NCI-H2029 treated with DMSO at 0.1 percent for 48 hours (cell line): ENCODE results near the gene SNED1.
A peak's percentile ranks its signal among the peaks of the same experiment; 100 is the strongest.
"Not testable (repeated sequence)": the region's sequence is repeated elsewhere in the genome, so short reads cannot be mapped to it uniquely, and the experiment has no call there.

Source experiments
- DNase-seq: peaks from one replicate; lab custom pipeline; 2025; lab: John Stamatoyannopoulos, UW

The SNED1 gene

DNA sequence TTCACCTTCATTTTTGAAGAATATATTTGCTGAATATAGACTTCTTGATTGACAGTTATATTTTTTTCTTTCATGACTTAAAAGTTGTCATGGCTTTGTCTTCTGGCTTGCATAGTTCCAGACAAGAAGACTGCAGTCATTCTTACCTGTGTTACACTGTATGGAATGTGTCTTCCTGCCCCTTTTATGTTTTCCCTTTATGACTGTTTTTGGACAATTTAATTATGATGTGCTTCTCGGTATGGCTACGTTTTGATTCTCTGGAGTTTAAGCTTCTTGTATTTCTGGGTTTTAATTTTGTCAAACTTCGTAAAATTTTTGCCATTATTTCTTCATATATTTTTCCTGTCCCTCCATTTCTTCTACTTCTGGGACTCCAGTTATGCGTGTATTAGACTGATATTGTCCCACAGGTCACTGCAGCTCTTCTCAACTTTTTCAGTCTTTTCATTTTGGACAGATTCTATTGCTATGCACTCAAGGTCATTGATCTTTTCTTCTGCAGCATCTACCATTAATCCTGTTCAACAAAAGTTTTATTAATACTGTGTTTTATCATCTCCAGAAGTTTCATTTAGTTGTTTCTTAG is 86.5 kb downstream of the SNED1 start:
- no peak for DNase-seq

DNA sequence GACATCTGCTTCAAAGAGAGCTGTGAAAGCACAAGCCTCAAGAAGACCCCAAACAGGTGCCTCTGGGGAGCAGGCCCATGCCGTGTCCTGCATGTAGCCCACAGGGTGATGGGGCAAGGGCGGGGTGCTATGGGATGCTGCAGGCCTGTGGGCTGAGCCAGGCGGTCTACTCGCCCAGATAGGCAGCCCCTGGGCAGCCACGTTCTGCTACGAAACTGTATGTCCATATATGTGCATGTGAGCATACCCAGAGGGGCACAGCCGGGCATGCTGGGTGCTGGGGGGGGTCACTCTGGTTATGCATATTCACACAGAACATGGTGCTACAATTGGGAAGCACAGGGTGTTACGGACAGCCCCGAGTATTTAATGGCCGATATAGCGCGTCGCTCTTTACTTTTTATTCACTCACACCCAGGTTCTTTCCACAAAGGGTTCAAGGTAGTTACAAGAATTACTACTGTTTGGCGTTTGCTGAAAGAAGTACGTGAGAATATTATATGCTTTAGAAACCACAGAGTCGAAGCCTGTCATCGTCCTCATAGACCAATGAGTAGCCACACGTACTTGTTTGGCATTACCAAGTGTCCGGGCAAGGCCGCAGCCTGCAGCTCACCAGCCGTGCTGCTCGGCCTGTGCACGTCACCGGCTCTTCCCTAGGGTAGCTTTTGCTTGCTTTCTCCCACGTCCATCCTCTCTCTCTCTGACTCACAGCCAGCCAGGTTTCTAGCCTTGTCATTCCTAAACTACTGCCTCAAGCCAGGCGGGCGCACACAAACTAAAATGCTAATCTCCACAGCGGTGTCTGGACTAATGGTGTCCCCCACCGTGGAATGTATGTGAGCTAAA is 89.2 kb downstream of the SNED1 start:
- no peak for DNase-seq

DNA sequence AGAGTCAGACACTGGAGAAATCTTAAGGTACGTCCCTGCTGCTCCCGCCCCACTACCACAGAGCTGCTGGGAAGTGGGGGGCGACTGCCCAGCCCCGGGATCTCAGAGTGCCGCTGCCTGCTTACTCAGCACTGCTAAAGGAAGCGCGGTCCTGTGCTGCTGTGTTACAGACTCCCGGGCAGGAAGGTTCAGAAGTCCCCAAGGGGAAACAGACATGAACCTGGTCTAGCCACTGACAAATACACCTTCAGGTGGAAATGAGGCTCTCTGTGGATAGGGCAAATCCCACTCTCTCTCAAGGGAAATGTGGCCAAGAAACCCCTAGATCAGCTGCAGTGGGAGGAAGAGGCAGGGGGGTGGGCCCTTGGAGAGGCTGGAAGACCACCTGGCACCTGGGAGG is 90.0 kb downstream of the SNED1 start:
- DNase-seq: no peak

DNA sequence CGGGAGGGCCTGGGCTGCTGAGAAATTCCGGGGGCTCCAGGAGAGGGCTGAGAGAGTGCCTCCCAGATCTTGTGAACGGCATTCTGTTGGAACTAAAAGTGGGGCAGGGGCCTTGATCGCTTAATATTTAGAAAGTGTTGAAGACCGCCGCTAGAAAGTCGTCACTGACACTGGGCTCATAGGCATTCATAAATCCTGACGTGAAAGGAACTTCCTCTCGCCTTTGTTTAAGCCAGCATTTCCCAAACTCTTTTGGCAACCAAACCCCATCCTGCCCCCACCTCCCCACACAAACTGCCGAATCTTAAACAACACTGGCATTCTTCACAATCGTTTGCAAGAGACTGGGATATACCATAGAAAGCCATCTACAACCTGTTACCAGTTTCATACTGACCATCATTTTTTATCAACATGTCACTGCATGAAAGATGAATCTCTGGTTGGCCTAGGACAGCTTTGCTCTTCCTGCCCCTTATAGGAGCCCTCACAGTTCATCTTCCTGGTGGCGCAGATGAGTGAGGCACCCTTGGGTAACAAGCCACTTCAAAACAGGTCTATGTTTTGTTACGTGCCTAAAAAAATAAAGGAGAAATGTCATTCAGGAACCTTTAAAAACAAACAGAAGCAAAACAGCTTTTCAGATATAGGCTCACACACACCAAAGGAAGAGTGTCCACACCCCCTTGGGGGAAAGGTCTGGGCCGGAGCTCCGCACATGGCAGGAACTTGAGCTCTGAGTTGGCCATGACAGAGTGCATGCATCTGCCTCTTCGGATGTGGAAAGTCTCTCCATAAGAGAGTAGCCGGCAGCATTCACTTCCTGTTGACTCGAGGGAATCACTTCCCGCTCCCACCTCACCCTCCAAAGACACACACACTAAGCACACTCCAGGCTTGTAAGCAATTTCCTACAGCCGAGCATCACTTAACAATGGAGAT is 90.6 kb downstream of the SNED1 start:
- no peak for DNase-seq

DNA sequence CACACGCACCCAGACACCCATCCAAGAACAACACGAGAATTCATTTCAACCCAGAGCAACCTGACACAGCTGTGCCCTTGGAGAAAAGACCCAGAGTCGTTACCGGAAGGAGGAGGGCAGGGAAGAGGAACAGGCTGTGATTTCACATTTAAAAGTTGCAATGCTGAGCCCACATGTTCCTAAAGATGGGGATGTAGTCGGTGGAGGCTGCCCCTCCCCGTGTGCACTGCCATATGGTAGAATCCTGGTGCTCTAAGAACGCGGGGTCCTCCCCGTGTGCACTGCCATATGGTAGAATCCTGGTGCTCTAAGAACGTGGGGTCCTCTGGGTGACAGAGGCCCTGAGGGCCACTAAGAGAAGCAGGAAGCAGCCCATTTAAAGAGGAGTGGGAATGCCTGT is 92.8 kb downstream of the SNED1 start:
- DNase-seq: no peak

DNA sequence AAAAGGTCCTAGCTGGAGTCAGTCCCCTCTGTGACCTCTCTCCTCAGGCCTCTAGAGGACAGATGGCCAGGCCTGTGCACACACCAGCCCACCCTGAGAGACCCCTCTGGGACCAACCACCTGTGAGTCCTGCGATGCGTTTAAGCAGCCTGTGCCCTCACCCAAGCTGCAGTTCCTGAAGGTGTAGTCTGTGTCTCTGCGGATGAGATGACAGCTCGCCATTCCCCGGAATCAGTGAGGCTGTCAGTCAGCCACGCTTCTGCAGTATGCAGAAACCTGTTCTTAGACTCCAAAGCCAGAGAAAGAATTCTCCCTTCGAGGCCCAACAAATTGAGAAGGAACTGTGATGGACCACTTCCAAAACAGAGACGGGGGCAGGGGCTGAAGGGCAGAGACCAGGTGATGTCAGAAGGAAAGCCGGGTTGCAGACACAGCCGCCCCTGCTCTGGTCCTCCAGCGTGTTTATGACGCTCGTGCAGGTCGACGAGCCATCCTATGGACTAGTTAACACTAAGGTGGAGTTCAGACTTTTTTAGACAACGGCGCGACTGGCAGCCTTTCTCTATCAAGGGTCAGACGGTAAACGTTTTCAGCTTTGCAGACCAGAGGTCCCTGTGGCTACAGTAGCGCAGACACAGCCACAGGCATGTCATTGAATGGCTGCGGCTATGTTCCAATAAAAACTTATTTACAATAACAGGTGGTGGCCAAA is 93.5 kb downstream of the SNED1 start:
- no peak for DNase-seq

DNA sequence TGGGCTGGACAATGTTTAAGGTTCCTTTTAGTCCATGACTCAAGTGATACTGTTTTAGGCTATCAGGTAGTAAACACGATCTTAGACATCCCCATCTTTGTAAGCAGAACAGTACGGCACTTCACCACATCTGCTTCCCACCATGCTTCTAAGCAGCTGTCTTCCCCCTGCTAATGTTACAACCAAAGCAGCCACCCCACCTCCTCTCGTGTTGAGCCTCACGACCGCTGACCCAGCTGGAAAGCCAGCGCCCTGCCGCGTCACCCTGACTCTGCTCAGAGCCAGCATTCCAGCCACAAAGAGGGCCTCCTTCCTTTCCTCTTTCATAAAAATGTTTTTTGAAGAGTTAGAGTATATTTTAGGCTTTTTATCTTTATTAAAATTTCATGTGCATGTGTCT is 94.3 kb downstream of the SNED1 start:
- no peak for DNase-seq

DNA sequence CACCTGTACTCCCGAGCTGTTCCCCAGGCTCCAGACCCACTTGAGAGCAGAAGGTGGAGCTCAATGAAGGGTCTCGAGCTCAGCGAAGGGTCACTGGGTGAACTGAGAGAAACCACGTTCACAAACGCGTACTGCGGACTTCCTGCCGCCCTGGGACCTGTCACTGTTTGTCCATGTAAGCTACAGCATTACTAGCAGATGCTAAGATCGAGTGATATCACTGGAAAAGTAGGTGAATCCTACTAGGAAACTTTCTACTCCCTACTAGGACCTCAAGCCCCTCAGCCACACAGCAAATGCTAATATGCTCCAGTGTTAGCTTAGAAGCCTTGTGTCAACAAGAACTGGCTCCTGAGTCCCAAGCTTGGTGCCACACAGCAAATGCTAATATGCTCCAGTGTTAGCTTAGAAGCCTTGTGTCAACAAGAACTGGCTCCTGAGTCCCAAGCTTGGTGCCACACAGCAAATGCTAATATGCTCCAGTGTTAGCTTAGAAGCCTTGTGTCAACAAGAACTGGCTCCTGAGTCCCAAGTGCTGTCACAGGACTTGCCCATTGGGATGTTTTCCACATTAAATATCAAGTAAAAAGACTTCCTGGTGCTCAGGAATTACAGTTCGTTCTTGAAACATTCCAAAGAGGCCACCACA is 94.8 kb downstream of the SNED1 start:
- peak; percentile 72 for DNase-seq

DNA sequence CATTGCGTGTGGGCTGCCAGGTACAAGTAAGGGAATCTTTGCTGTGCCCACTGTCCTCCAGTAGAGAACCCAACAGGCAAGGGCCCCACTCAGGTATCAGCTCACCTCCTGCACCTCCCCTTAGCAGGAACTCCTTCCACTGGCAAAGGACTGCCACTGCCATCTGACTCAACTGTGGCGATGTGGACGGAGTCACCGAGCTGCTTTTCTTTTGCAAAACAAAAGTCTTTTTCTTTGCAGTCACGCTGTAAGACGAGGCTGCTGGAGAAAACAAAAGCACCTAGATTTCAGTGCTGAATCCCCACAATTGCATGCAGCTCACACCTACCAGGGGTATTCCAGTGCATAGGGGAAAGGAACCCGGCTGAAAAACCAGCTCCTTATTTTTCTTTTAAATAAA is 95.8 kb downstream of the SNED1 start:
- no peak for DNase-seq

DNA sequence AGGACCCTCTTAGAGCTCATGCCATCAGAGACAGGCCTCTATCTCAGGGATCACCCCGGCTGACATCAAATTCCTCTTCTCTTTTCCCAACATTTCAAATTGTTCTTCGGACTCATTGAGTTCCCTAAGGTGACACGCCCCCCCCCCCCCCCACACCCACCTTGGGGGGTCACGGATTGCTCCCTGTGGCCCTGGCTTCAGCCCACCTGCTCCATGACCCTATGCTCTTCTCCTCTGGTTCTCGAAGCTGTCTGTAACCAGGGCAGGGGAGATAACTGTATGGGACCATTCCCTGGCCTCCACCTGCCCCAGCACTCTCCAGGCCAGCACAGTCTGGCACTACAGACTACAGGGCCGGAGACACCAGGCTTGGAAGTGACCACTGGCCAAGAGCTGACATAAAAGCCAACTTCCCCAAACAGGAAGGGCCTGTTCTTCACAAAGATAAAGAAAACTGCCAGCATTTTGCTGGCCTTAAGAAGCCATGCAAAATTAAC is 96.6 kb downstream of the SNED1 start:
- no peak for DNase-seq

DNA sequence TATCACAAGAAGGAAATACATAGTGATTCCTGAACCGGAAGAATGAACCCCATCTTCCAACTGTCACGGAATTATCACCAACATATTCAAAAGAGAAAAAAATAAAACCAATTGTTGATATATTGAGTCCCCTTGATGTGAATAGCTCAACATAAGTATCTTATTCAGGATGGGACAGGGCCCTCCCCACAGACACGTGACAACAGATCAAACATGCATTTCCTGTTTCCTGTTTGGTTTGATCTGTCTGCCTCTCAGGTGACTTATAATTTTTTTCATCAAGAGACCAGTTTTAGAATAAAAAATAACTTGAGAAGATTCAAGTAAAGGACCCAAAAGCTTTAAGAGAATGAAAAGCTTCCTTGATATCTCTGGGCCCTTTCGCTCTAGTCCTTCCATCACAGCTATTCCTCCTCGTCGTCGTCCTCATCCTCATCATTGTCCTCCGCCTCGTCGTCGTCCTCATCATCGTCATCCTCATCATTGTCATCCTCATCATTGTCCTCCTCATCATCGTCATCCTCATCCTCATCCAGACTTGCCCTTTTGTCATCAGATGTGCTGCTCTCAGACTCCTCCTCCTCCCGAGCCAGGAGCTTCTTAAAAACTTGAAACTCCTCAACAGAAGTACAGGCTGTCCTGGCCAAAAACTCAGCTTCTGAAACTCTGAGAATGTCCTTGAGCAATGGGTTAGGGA is 97.3 kb downstream of the SNED1 start:
- no peak for DNase-seq

DNA sequence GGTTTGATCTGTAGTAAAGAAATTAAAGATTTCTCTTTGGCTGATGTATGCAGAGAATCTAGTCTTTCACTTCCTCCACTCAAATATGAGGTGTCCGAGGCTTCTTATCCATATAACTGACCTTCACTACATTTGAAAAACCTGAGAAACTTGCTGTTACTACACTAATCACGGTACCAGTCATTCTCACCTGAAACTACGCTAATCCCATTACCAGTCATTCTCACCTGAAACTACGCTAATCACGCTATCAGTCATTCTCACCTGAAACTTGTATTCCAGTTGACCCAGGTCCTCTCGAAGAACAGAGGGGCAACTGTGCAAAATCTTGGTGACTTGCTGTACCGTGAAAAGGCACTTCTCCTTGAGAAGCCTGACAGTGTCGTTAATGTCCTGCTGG is 98.6 kb downstream of the SNED1 start:
- DNase-seq: no peak

DNA sequence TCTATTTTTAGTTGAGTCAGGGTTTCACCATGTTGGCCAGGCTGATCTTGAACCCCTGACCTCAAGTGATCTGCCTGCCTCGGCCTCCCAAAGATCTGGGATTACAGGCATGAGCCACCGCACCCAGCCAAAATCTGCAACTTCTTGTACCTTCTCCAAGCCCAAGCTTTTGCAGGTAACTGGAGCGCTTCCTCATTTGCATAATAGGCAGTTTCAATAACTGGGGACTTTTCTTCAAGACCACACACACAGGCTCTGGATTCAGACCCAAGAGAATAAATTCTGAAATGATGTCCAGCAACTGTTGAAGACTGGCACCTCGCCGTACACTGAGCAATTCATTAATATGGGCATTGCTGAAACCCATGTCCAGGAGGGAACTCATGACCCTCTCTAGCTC is 100.8 kb downstream of the SNED1 start:
- no peak for DNase-seq

DNA sequence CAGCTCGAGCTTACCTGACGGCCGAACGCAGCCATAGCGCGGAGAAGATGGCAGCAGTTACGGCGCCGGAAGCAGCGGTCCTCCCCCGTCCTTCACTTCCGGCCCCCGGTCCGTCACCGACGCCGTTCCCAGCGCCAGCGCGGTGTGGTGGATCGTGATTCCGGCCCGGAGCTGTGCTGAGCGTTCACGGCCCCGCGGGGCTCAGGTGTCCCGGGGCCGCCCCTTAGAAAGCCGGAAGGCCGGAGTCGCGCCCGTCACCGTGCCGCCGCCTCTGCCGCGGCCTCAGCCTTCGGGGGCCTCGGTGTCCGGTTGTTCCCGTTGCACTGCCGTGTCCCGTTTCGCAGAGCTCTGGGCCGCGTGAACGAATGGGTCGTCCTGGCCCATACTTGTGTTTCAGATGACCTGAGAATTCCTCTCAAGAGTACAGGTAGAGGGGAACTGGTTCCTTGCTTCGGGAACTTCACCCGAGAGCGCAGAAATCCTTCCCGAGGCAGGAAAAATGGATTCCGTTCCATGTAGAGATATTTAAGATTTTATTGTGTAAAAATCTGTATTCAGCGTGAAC is 103.9 kb downstream of the SNED1 start, which contains the start of gene MTERF4:
TSS of gene MTERF4 (minus strand) at position 49 of the 565 bp plus-strand sequence. CDS start at position 35, 14 bp downstream.
- DNase-seq: peak; percentile 46

DNA sequence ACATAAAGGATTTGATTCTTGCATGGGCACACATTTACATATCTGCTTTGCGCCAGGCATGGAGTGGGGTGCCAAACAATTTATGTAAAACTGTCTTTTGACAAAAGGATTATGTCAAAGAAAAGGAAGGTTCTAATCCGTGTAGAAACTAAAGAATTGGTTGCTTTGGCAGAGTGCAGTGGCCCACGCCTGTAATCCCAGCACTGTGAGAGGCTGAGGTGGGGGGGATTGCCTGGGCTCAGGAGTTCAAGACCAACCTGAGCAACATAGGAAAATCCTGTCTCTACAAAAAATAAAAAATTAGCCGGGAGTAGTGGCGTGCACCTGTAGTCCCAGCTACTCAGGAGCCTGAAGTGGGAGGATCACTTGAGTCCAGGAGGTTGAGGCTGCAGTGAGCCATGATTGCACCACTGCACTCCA is 104.8 kb downstream of the SNED1 start:
- DNase-seq: no peak

DNA sequence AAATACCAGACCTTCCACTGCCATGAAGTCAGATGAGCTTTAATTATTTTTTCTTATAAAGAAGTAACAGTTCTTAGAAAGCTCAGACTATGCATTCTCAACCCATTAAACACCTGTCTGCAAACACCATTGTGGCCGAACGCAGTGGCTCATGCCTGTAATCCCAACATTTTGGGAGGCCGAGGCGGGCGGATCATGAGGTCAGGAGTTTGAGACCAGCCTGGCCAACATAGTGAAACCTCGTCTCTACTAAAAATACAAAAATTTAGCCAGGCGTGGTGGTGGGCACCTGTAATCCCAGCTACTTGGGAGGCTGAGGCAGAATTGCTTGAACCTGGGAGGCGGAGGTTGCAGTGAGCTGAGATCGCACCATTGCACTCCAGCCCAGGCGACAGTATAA is 106.2 kb downstream of the SNED1 start:
- not testable (repeated sequence) for DNase-seq

DNA sequence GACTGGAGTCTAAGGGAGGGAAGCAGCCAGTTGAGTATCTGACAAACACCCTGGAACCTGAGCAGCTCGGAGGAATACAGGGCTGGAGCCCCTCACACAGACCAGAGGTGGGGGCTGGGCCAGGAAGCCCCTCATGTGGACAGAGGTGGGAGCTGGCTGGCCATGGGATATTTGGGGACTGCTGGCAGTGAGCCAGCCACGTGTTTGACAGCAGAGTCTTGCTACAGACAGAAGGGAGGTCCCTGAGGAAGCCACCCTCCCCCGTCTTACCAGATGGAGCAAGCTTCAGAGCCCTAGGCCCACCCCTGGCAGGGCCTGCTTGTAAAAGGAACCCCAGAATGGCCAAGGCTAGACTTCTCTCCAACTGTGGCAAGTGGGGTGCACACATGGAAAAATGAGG is 107.2 kb downstream of the SNED1 start:
- DNase-seq: no peak

DNA sequence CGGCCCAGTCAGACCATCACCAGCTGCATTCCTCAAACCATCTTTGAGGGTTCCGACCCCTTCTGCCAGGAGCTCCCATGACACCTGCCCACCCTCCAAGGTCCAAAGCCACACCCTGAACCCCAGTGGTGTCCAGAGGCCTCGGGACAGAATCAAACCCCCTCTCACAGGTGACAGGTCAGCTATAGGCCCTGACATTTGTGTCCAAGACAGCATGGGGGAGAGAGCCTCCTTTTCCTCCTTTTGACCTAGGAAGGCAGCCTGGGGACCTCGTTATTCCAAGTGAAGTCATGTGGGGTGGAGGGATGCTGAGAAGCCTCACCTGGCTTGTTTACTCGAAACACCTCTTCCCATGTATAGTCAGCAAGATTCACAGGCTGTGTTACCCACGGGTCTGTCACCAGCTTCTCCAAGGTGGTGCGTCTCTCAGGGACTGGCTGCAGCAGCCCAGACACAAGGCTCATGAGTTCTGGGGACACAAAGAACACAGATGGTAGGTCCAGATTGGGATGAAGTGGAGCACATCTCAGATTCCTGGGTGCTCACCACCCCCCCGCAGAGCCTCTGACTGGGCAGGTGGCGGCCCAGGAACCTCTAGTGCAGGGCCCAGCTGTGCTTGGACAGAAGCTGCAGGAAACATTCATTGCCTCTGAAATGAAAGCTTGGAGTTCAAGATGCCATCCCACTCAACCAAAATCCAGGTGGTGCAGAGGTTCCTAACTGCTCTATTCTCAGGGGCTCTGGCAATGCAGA is 108.8 kb downstream of the SNED1 start:
- DNase-seq: no peak
